ENCODE results near the gene OR10G3. TPM values are rescaled to one million over a fixed set of nuclear protein-coding genes. Genes with fewer than 3 reads are reported as not detected.

OR10G3 gene
- total RNA-seq, 1 experiment from 2014 or later = not detected

- TF ChIP-seq, protein P1, sequence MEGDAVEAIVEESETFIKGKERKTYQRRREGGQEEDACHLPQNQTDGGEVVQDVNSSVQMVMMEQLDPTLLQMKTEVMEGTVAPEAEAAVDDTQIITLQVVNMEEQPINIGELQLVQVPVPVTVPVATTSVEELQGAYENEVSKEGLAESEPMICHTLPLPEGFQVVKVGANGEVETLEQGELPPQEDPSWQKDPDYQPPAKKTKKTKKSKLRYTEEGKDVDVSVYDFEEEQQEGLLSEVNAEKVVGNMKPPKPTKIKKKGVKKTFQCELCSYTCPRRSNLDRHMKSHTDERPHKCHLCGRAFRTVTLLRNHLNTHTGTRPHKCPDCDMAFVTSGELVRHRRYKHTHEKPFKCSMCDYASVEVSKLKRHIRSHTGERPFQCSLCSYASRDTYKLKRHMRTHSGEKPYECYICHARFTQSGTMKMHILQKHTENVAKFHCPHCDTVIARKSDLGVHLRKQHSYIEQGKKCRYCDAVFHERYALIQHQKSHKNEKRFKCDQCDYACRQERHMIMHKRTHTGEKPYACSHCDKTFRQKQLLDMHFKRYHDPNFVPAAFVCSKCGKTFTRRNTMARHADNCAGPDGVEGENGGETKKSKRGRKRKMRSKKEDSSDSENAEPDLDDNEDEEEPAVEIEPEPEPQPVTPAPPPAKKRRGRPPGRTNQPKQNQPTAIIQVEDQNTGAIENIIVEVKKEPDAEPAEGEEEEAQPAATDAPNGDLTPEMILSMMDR (IDR thresholded peaks at IDR 0.05; ENCODE audit: insufficient read depth in 1 of 2, low read depth in 1 of 2, low read length in 1 of 2, severe bottlenecking in 1 of 2, unreplicated experiment in 1 of 2) = no peak
- H3K27me3 ChIP-seq (replicated peaks; ENCODE audit: control insufficient read depth, insufficient read depth, low read length) = no peaks in the 10 kb centered on the region
- H3K4me3 Mint-ChIP-seq (ENCODE audit: unreplicated experiment) = peak overlapping the region; percentile 74
- no peaks in the 10 kb centered on the region for H3K27me3 Mint-ChIP-seq (ENCODE audit: insufficient read depth, unreplicated experiment)
- no TSS peak for BruUV-seq (replicated peaks)
- no peak overlapping the region for H3K27ac Mint-ChIP-seq (ENCODE audit: unreplicated experiment)
- no peaks in the 10 kb centered on the region for H3K36me3 ChIP-seq (ENCODE audit: control insufficient read depth, insufficient read depth, low read length)
- no peaks in the 10 kb centered on the region for H3K9me3 Mint-ChIP-seq (ENCODE audit: unreplicated experiment)
- H3K36me3 Mint-ChIP-seq (ENCODE audit: insufficient read depth, unreplicated experiment) = no peaks in the 10 kb centered on the region
- ChIA-PET CTCF (interaction anchor here (0.6 to 1.5 kb wide), 5 partner anchors 16 to 71 kb away, joined by 3 to 12 read pairs (median 5); partner anchors contain the start of genes CHD8 and METTL3), POLR2A (interaction anchor here (0.6 to 1.6 kb wide), 9 partner anchors 12 to 90 kb away, joined by 3 to 29 read pairs (median 5); partner anchors contain the start of genes CHD8, METTL3, RAB2B and TOX4)
- H3K4me1 Mint-ChIP-seq (ENCODE audit: low read depth, unreplicated experiment) = peaks cover 13% of the 10 kb centered on the region
- peak overlapping the region; percentile 79 for H3K4me3 ChIP-seq (ENCODE audit: low read depth, low read length)
- no peak for DNase-seq
- no peaks in the 10 kb centered on the region for H3K9me3 ChIP-seq
- intact Hi-C loops (cut with micrococcal nuclease; ENCODE audit: unreplicated experiment) = loop anchor here (1.0 to 2.0 kb wide), 3 partner anchors 8 to 31 kb away; partner anchors contain the start of gene METTL3
- peaks cover 9% of the 10 kb centered on the region for H3K4me1 ChIP-seq
Observed at GRCh38 chr14:21526672-21527317, 53.1 kb downstream of the OR10G3 start.

DNA sequence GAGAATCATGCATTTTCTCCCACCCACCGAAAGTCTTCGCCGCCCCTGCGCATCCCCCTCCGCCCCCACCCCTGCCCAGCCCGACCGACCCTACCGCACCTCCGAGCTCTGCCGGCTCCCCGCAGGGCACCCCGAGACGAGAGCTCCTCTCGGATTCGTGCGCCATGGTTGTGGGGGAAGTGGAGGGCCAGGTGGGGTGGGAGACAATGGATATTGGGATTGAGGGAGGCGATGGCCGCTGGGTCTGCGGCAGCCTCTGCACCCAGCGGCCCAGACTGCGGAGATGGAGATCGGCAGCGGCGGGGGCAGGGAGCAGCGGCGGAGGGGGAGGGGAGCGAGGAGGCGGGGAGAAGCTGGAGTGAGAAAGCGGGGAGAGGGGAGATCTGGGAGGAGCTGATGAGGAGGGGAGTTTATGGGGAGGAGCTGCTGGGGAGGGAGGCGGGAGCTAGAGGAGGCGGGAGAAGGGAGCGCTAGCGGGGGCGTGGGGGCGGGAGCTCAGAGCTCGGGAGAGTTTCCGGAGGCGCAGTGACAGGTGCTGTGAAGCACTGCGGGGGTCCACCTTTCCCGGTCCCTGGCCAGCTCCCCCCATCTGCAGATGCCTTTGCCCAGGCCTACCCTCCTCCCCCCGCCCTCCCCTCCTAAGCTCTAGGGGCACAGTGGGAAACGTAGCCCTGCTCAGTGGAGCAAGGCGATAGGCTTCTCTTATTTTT lies 53.8 kb downstream of the OR10G3 start, which contains the start of gene SALL2:
TSS of gene SALL2 (minus strand) at position 385 of the 710 bp plus-strand sequence. CDS start at position 166, 219 bp downstream.
- Mint-ChIP-seq H3K27me3 (ENCODE audit: insufficient read depth, unreplicated experiment) (no peaks in the 10 kb centered on the region), H3K4me1 (ENCODE audit: low read depth, unreplicated experiment) (peaks cover 13% of the 10 kb centered on the region), H3K9me3 (ENCODE audit: unreplicated experiment) (no peaks in the 10 kb centered on the region), H3K4me3 (ENCODE audit: unreplicated experiment) (peak within 1 kb of the TSS; percentile 74), H3K36me3 (ENCODE audit: insufficient read depth, unreplicated experiment) (no peaks in the 10 kb centered on the region), H3K27ac (ENCODE audit: unreplicated experiment) (peak within 1 kb of the TSS; percentile 72)
- ChIA-PET CTCF (interaction anchor here (0.5 to 1.5 kb wide), 7 partner anchors 12 to 70 kb away, joined by 3 to 12 read pairs (median 4); partner anchors contain the start of genes CHD8 and METTL3), POLR2A (interaction anchor here (0.5 to 1.6 kb wide), 12 partner anchors 12 to 89 kb away, joined by 3 to 29 read pairs (median 5); partner anchors contain the start of genes CHD8, METTL3, RAB2B and TOX4)
- no TSS peak for BruUV-seq (replicated peaks)
- Histone ChIP-seq H3K9me3 (no peaks in the 10 kb centered on the region), H3K36me3 (ENCODE audit: control insufficient read depth, insufficient read depth, low read length) (no peaks in the 10 kb centered on the region), H3K4me3 (ENCODE audit: low read depth, low read length) (peak within 1 kb of the TSS; percentile 79), H3K4me1 (peaks cover 9% of the 10 kb centered on the region), H3K27me3 (replicated peaks; ENCODE audit: control insufficient read depth, insufficient read depth, low read length) (no peaks in the 10 kb centered on the region)
- DNase-seq = peak; percentile 79 to 89
- TF ChIP-seq, protein P1 (IDR thresholded peaks at IDR 0.05; ENCODE audit: insufficient read depth in 1 of 2, low read depth in 1 of 2, low read length in 1 of 2, severe bottlenecking in 1 of 2, unreplicated experiment in 1 of 2) = no peak
- intact Hi-C loops (cut with micrococcal nuclease; ENCODE audit: unreplicated experiment) = loop anchor here (1.0 to 2.0 kb wide), 3 partner anchors 8 to 31 kb away; partner anchors contain the start of gene METTL3

DNA sequence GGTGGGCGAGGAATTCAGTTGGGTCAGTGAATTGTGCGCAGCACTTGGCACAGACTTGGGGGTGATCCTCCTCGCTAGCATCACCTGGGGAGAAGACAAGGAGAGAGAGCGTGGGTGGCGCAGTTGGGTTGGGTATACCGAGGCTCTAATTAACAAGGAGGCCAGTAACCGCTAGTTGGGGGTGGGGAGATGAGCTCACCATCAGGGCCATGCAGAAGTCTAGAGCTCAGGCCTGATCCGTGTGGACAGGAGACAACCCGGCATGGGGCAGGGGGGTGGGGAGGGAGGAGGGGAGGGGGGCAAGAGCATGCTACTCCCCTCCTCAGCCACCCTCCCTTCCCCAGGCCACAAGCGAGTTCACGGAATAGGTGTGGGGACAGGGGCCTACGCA lies 54.3 kb downstream of the OR10G3 start:
- no TSS peak for BruUV-seq (replicated peaks)
- intact Hi-C loops (cut with micrococcal nuclease; ENCODE audit: unreplicated experiment) = no loop called here
- TF ChIP-seq, protein P1 (IDR thresholded peaks at IDR 0.05; ENCODE audit: insufficient read depth in 1 of 2, low read depth in 1 of 2, low read length in 1 of 2, severe bottlenecking in 1 of 2, unreplicated experiment in 1 of 2) = no peak
- no peaks in the 10 kb centered on the region for H3K36me3 ChIP-seq (ENCODE audit: control insufficient read depth, insufficient read depth, low read length)
- no peaks in the 10 kb centered on the region for H3K27me3 ChIP-seq (replicated peaks; ENCODE audit: control insufficient read depth, insufficient read depth, low read length)
- Mint-ChIP-seq H3K27ac (ENCODE audit: unreplicated experiment) (peak overlapping the region; percentile 72), H3K4me3 (ENCODE audit: unreplicated experiment) (peak overlapping the region; percentile 74), H3K27me3 (ENCODE audit: insufficient read depth, unreplicated experiment) (no peaks in the 10 kb centered on the region), H3K9me3 (ENCODE audit: unreplicated experiment) (no peaks in the 10 kb centered on the region), H3K36me3 (ENCODE audit: insufficient read depth, unreplicated experiment) (no peaks in the 10 kb centered on the region), H3K4me1 (ENCODE audit: low read depth, unreplicated experiment) (peaks cover 13% of the 10 kb centered on the region)
- no peaks in the 10 kb centered on the region for H3K9me3 ChIP-seq
- peaks cover 9% of the 10 kb centered on the region for H3K4me1 ChIP-seq
- CTCF ChIA-PET = interaction anchor here (0.7 to 1.5 kb wide), 4 partner anchors 13 to 27 kb away, joined by 3 to 12 read pairs (median 4); partner anchors contain the start of gene METTL3
- peak overlapping the region; percentile 79 for H3K4me3 ChIP-seq (ENCODE audit: low read depth, low read length)
- no peak for DNase-seq
- POLR2A ChIA-PET = interaction anchor here (0.6 to 1.6 kb wide), 5 partner anchors 14 to 88 kb away, joined by 4 to 29 read pairs (median 5); partner anchors contain the start of gene METTL3
